NCI-H2029 (cell line): ENCODE results near the gene DGKD.

Experiments used
- DNase-seq: peaks from one replicate; lab custom pipeline; 2025; lab: John Stamatoyannopoulos, UW

DGKD gene

DNA sequence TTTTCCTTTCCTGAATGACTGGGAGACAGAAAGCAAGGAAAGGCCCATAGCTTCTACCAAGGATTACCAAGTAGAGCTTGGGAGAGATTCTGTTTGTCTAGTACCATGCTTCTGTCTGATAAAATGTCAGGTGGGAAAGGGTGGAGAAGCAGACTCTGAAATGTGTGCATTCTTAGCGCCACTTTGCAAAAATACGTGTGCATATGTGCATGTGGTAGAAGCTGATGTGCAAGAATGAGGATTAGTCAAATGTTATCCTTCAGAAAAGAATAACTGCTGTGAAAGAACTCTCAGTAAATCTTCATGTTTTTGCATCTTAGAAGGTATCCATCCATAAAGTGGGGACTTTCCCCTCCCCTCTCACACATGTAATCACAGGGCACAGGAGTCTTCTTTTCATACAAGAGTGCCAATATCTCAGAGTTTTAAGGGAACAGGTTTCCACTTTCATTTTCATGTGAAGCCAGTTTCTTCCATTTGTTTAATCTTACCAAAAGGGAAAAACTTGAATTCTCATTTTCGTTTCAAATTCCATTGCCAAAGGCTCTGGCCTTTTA, 15.4 kb upstream of the DGKD start:
- DNase-seq: no peak

DNA sequence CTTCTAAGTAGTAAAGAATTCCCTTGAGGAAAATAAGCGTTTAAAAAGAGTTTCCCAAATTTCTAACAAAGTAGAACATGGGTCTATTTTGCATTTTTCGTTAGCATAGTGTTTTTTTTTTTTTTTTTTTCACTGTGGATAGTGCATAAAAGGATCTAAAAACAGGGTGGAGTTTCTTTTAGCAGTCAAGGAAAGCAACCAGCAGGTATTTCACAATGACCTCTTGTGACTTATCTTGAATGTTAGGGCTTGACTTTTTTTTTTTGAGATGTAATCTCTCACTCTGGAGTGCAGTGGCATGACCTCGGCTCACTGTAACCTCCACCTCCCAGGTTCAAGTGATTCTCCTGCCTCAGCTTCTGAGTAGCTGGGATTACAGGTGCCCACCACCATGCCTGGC, 14.9 kb upstream of the DGKD start:
- DNase-seq: no peak

DNA sequence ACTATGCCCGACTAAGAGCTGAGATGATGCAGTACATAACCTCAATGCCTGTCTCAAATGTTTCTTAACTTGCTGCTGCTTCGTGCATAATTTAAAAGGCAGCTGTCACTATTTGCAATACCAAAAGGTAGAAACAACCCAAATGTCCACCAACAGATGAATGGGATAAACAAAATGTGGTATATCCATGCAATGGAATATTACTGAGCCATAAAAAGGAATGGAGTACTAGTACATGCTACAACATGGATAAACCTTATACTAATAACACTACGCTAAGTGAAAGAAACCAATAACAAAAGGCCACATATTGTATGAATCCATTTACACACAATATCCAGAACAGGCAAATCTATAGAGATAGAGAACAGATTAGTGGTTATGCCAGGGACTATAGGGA, 13.0 kb upstream of the DGKD start:
- no peak for DNase-seq

DNA sequence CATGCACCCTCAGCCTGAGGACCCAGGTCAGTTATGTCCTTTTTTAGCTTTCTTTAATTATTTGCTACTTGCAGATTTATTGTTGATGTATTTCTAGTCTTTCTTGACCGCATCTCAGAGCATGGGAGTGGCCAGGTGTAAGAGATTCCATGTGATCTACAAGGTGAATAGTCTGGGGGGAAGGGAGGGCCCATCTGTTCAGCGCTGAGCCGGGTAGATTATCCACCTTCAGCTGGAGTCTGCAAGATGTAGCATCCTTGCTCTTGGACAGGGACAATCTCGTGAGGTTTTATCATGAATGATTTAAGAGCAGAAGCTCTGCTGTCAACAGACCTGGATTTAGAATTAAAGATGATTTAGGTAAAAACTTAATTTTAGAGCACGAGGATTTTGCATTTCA, 12.0 kb upstream of the DGKD start:
- no peak for DNase-seq

DNA sequence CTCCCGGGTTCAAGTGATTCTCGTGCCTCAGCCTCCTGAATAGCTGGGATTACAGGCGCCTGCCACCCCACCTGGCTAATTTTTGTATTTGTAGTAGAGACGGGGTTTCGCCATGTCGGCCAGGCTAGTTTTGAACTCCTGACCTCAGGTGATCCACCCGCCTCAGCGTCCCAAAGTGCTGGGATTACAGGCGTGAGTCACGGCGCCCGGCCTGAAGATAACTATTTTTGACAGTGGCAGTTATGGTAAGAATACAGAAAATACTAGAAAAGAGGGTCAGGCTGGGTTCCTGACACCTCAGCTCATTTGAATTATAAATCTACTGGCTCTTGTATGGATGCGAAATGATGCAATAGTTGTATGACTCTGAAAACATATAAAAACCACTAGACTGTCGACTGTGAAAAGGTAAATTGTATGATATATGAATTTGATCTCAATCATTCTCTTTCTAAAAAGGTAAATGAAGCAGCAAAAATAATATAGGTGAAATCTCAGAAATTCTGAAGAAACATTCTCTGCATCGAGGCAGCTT, 11.1 kb upstream of the DGKD start:
- DNase-seq: no peak

DNA sequence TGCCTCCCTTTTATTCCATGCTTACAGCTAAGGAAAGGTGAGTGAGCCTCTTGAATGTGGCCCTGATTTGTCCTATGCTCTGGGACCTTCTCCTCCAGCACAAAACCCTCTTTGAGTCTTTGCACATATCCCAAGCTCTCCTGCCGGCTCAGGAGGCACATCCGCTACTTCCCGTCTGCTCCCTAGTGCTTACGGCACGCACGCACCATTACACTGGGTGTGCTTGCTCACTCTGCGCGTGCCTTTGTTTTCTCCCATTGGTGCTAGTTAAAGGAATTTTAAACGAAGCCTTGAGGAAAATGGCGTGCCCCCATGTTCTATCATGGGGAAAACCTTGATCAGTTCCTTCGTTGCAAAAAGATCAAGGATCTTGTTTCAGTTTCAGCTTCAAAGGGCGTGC, 7.9 kb upstream of the DGKD start:
- DNase-seq: no peak

DNA sequence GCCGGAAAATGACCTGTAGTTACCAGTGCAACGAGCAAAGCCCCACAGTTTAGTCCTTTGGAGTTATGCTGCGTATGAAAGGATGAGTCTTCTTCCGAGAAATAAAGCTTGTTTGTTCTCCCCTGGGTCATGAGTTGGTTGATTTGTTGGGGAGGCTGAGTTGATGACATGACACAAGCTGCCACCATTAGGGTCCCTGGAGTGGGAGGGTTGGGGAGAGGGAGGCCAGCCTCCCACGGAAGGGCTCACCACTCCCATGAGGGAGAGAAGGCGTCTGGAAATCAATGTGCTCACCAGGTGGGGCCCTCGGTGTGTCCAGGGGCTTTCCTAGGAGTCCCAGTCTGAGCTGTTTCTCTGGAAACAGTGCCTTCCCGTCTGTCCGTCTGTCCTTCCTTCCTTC, 7.4 kb upstream of the DGKD start:
- no peak for DNase-seq

DNA sequence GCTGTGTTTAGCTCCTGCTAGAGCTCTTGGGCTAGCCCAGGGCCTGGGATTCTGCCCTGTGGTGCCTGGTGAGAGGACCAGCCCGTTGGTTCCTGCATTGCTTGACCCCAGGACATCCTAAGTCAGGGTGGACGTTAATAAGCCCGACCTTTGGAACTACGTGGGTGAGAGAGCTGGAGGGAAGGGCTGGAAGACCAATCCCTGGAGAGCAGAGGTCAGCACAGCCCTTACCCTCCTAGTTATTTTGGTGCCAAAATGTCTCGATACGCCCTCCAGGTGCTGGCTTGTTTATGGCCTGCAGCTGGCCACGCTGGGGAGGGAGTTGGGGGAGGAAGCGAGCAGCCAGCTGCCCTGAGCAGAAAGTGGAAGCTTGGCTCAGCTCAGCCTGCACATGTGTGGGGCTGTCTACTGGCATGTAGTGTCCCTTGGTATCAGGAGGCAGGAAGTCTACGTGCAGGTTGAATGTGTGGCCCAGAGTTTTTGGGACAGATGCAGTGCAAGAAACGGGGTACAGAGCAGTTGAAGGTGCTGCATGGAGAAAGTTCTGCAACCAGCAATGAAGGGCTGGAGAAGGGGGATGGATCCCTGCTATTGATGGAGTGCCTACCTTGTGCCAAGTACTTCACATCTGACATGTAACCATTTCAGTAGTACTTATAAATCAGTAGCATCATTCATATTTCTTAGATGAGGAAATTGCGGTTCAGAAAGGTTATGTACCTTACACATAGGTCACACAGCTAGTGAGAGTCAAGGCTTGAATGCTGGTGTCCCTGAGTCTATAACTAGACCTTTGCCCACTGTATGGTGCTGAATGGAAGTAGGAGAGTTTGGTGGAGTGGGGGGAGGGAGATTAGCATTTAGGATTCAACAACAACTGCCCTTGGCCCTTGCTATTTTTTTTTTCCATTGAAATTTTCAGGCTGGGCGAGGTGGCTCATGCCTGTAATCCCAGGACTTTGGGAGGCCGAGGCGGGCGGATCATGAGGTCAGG, 5.0 kb upstream of the DGKD start:
- DNase-seq: peak; percentile 35

DNA sequence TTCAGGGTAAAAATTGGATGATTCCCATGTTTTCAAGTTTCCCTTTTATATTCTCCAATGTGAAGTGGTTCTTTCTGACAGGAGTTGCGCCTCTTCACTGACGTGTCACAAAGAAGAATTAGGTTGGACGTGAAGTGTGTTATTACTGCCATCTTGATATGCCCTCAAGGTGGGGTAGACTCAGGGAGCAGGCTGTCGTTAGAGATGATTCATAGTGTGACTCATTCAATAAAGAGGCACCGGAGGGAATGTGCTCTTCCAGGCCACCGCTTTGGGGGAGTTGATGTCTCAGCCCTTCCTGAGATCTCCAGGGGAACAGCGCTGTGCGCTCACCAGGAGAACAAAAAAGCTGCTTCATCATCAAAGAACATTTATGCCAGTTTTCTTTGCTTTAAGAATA, 3.6 kb upstream of the DGKD start:
- DNase-seq: no peak

DNA sequence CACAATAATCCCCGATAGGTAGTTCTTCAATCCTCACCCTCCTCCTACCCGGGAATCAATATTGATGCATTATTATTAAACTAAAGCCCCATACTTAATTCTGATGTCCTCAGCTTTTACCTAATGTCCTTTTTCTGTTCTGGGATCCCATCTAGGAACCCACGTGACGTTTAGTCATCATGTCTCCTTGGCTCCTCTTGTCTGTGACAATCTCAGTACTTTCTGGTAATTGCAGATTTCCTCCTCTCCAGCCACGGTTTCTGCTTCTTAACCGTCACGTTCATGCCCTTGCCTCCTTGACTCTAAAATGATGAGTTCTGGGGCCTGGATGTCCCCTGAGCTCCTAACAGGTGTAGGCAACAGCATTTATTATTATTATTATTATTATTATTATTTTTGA, 2.9 kb upstream of the DGKD start:
- no peak for DNase-seq

DNA sequence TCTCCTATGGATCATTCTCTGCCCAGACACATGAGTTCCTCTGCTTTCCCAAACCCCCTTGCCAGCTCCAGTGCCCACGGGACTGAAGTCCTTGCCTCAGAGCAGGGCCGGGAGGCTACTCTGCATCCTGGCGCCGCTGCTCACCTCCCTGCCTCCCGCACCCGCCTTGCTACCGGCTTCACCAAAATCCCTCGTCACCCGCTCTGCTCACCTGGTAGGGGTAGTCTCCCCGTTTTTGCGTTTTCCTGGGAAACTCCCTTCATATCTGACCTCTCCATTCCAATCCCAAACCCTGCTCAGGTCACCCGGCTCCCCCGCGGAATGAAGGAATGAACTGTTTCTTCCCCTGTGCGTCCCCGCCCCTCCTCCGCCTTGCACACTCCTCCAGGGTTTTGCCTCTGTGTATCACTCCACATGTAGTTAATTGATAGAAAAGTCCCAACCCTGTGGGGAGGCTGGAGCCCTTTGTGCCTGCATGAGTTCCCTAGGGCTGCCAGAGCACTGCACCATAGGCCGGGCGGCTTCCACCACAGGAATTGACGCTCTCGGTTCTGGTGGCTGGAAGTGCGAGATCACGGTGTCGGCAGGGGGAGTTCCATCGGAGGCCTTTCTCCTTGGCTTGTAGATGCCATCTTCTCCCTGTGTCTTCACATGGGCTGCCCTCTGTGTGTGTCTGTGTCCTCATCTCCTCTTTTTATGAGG, 2.0 kb upstream of the DGKD start:
- DNase-seq: no peak

DNA sequence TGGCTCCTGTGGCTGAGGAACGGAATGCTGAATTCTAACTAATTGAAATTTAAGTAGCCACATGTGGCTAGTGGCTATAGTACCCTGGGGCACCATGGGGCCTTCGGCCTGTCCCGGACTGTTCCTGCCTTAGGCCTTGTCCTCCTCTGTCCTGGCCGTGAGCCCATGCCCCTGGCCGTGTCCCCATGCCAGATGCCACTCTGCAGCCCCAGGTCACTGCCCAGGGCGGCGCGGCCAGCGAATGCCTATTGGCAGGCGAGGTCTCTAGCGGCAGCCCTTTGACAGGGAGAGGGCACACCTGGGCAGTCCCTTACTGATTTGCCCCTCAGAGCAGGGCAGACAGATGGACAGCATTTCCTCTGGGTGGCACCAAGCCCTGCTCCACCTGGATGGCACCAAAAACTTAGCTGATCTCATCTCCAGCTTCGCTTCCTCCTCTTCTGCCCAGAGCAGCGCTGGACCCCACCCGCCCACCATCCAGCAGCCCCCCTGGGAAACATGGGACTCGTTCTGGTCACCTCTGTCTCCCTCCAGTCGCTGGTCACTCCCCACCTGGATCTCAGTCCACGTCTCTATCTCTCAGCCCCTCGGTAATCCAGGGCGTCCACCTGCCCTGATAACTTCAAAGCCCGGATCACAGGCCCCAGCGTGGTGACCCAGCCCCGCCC, 1.1 kb upstream of the DGKD start:
- DNase-seq: no peak

DNA sequence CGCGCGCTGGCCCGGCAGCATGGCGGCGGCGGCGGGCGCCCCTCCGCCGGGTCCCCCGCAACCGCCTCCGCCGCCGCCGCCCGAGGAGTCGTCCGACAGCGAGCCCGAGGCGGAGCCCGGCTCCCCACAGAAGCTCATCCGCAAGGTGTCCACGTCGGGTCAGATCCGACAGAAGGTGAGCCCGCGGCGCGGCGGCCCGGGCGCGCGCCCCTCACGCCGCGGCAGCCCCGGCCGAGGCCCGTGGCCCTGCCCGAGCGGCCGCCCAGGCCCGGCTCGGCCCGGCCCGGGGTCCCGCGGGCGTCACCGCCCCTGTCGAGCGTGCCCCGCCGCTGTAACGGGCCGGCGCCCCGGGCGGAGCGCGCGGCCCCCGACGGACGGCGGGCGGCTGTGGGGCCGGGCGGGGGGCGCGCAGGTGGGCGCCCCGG, 218 bp downstream of the DGKD start:
- no peak for DNase-seq

DNA sequence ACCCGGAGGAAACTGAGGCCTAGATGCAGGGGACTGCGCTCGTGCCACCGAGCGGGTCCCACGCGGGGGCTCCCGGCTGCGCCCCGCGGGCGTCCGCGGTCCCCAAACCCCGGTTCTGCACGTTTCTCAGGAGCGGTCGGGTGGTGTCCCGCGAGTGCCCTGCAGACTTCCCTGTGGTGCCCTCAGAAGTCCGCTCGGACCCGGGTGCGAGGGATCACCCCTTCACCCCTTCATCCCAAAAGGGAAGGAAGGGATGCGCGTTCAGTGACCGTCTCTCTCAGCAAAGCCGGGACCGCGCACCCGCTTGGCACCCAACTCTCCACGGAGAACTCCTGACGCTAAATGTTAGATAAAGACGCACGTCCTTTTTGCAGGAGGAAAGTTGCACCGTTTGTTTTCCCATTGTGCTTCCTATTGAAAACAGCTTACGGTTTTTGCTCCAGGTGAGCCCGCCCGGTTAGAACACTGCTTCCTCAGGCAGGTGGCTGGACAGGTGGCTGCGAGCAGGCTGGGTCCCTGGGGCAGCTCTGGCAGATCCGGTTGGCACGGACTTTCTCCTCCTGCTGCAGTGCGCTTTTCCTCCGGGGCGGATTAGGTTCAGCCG, 779 bp downstream of the DGKD start:
- peak; percentile 13 for DNase-seq

DNA sequence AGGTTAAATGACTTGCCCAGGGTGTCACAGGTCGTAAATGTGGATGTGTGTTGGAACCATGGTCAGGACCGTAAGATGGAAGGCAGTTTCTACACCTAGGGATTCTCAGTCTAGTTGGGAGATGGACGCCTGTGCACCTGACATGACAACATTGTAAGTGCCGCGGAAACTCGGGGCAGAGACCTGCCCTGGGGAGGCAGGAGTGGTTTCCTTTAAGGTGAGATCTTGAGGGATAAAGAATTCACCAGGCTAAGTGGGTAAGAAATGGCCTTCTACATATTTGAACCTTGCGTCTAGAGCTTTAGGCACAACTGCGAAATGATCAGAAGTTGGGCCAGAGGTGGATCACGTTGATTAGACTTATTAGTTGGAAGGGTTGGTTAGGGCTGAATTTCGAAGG, 1.6 kb downstream of the DGKD start:
- DNase-seq: no peak

DNA sequence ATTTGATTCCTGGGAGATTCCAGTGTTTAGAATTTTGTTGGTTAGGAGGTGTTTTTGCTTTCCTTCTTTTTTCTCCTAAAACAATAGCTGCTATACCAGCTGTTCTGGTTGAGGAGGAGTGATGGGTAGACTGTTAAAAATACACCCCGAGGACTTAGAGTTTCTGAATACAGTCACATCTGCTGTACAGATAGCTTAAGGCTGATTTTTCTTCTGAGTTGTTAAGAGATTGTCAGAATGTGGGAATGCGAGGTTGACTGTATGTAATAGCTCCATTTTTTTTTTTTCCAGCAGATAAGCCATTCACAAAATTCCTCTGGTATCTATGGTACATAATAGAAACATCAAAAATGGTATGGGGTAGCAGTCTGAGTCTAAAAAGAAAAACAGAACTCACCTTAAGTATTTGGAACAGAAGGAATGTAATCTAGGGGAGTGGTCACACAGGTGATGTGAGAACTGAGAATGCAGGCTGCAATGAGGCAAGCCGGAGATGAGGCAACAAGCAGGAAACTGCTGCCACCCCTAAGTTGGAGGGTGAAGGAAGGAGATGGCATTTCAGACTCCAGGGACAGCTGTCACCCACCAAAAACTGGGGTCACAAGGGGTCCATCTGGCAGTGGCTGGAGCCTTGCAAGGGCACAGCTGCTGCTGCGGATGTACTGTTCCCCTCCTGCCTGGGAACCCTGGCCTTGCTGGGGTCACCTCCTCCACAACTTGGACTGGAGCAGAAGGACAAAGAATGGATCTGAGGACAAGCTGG, 2.4 kb downstream of the DGKD start:
- no peak for DNase-seq

DNA sequence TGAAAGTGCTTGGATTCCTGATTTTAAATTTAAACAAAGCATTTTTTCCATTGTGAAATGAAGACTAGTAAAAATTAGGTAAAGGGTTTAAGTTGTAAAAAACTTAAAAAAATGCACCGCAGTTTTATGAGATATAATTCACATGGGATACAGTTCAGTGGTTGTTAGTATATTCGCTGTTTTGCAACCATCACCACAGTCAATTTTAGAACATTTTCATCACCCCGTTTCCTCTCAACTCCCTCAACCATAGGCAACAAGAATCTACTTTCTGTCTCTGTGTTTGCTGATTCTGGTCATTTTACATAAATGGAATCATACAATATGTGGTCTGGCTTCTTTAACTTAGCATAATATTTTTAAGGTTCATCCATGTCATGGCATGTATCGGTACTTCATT, 4.0 kb downstream of the DGKD start:
- DNase-seq: no peak

DNA sequence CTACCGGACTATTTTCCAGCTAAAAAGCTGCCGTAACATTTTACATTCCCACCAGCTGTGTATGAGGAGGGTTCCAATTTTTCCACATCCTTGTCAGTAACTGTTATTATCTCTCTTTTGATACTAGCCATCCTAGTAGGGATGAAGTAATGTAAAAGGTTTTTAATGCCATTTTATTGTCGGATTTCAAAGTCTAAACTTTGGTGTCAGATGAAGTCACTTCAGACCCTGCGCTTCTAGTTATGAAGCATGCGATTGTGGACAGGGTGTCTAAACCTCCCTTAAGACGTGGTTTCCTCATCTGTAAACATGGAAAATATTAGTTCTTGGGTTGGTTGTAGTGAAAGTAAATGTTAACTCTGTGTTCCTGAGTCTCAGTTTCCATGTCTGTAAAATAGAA, 4.7 kb downstream of the DGKD start:
- DNase-seq: no peak

DNA sequence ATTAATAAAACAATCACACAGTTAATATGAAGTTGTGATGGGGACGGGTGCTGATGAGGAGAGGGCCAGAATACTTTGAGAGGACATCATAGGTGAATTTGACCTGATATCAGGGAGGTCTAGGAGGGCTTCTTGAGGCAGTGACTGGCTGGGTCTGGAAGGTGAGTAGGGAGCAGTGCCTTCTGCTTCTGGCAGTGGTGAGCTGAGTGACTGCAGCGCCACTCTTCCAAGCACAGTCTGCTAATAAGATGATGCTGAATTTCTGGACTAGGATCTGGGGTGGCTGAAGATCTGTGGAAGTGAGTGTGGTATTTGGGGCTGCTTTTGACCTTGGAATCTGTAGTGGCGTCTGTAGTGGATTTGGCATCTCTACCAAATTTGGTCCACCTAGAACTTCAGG, 5.5 kb downstream of the DGKD start:
- no peak for DNase-seq

DNA sequence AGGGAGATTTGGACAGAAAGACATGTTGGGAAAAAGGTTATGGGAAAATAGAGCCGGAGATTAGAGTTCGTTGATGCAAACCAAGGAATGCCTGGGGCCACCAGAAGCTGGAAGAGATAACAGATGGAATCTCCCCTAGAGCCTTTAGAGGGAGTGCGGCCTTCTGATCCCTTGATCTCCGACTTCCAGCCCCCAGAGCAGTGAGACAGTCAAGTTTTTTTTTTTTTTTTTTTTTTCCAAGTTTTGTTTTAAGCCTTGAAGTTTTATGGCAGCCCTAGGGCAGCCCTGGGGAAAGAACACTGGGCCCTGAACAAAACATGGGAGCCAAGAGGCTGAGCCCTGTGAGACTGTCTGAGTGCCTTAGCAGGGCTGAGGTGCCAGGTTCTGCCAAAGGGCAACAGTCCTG, 6.5 kb downstream of the DGKD start:
- no peak for DNase-seq

DNA sequence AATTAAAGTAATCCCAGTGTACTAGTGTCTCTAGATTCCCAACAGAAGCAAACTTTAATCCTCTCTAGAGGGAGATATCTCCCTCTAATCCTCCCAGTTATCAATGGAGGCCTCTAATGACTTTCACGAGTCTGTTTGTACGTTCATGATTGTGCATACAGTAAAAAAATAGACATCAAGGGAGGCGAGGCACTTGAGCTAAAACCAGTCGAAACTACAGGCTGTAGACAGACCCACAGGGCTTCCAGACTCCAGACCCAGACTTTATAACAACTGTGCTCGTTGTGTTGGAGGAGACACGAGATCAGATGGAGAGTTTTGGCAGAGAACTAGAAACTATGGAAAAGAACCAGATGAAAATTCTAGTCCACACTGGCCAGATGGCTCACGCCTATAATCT, 7.0 kb downstream of the DGKD start:
- DNase-seq: no peak
